Right cardiac atrium (tissue), 5 donors: ENCODE data around the gene TGIF1. TPM values are rescaled to one million over a fixed set of nuclear protein-coding genes. Genes with fewer than 3 reads are reported as not detected.
A peak's percentile ranks its signal among the peaks of the same experiment; 100 is the strongest.
"Not testable (repeated sequence)": the region's sequence is repeated elsewhere in the genome, so short reads cannot be mapped to it uniquely, and the experiment has no call there.

ENCODE experiments used
- ATAC-seq, 2 donors: fragments of 200-7000 bp; cut with Tn5 transposase; one replicate each; pipeline versions ENCODE4 v1.8.0 to v1.9.1; 2020; ENCODE audit warnings: moderate library complexity in 2 of 2, mild to moderate bottlenecking in 1 of 2
- DNase-seq, 3 donors: peaks; one replicate each; pipeline ENCODE4 v3.0.0-alpha.2; 2020
- H3K27ac ChIP-seq: one replicate; pipeline ENCODE4 v1.5.1; 2013; ENCODE audit warnings: mild to moderate bottlenecking, low read length, control low read depth, moderate library complexity
- H3K27me3 ChIP-seq: one replicate; pipeline ENCODE4 v1.6.1; 2013; ENCODE audit not compliant: control insufficient read depth, insufficient read depth
- H3K4me1 ChIP-seq: one replicate; pipeline ENCODE4 v1.6.1; 2013; ENCODE audit warnings: low read length; ENCODE audit not compliant: control insufficient read depth, insufficient read depth
- H3K4me3 ChIP-seq: one replicate; pipeline ENCODE4 v1.5.1; 2013; ENCODE audit warnings: low read length, control low read depth
- H3K9me3 ChIP-seq: one replicate; pipeline ENCODE4 v1.6.1; 2013; ENCODE audit warnings: low read length; ENCODE audit not compliant: control insufficient read depth
- WGBS: extraction: QIAGEN DNeasy Blood & Tissue Kit; methylation state at CpG from one replicate; pipeline ENCODE4 v1.1.7; 2013; 5-methylcytosine and 5-hydroxymethylcytosine counted together
- intact Hi-C, 4 donors: fragments of 100-400 bp; cut with DNase I; formaldehyde crosslinking; loops; one replicate each; pipeline versions ENCODE4 v1.11.0 to v1.14.0; 2022 to 2023
- polyA plus RNA-seq: library from polyadenylated mRNA; stranded (reverse); fragments of 200-250 nt; gene quantifications from one replicate; pipeline ENCODE4 v1.2.3, GENCODE V29; 2013
- total RNA-seq, 4 donors: library from RNA; stranded (reverse); fragmentation: NEBNext Ultra II Directional; extraction: Animal tissue kit (Norgen Biotek cat#: 25700); gene quantifications; one replicate each; pipeline ENCODE4 v1.2.1, GENCODE V29; 2021
- donor health status: healthy with polysubstance abuse.
- donor health status: DM: no; HTN: yes; CAD: no.
- donor health status: DM: no; HTN: no; CAD: no.
- donor health status: DM: no; HTN: yes; CAD: no; lungs with severe emphysema.
- donor health status: DM: yes; HTN: yes; CAD: no.

TGIF1 gene
- total and polyA plus RNA-seq, 5 donors, result 11.4 to 19.2 (median 12.3) TPM

- DNase-seq, result peak; percentile 36 to 77 (median 68)
- H3K4me1 ChIP-seq, result no peaks in the 10 kb centered on the region
- peak overlapping the region; percentile 54 for H3K4me3 ChIP-seq
- peak; percentile 86 to 87 for ATAC-seq
- no peak overlapping the region for H3K27ac ChIP-seq
- no peaks in the 10 kb centered on the region for H3K27me3 ChIP-seq
- intact Hi-C loops, result no loop called here
- WGBS, result 23% methylated on average over 28 of the region's 28 CpGs
- H3K9me3 ChIP-seq, result no peaks in the 10 kb centered on the region
Measured at GRCh38 chr18:3411854-3412268, 38.1 kb upstream of the TGIF1 start.

- not testable (repeated sequence) for ATAC-seq, H3K4me1 ChIP-seq
- WGBS, result 82% methylated on average over 9 of the region's 9 CpGs
Measured at GRCh38 chr18:3412528-3412927, 37.4 kb upstream of the TGIF1 start.

GRCh38 chr18:3415110-3415509 lies 34.9 kb upstream of the TGIF1 start:
- Histone ChIP-seq H3K9me3 (no peaks in the 10 kb centered on the region), H3K4me3 (no peak overlapping the region), H3K27ac (no peak overlapping the region), H3K4me1 (no peaks in the 10 kb centered on the region), H3K27me3 (no peaks in the 10 kb centered on the region)
- WGBS, result 84% methylated on average over 11 of the region's 11 CpGs
- intact Hi-C loops, result no loop called here
- DNase-seq (no peak), ATAC-seq (no peak)

More at GRCh38 chr18:3412528-3412927, 37.4 kb upstream of the TGIF1 start:
- H3K9me3 ChIP-seq, H3K27me3 ChIP-seq, DNase-seq, H3K4me3 ChIP-seq, H3K27ac ChIP-seq, intact Hi-C loops: not testable (repeated sequence)

GRCh38 chr18:3418083-3418482 lies 31.9 kb upstream of the TGIF1 start:
- no peaks in the 10 kb centered on the region for H3K27me3 ChIP-seq
- H3K27ac ChIP-seq, result no peak overlapping the region
- H3K4me3 ChIP-seq, result no peak overlapping the region
- intact Hi-C loops, result no loop called here
- 73% methylated on average over 2 of the region's 2 CpGs for WGBS
- H3K4me1 ChIP-seq, result no peaks in the 10 kb centered on the region
- DNase-seq (no peak), ATAC-seq (no peak)
- no peaks in the 10 kb centered on the region for H3K9me3 ChIP-seq

- H3K27ac ChIP-seq, result no peak overlapping the region
- intact Hi-C loops, result no loop called here
- WGBS, result 95% methylated on average over 2 of the region's 2 CpGs
- DNase-seq, result no peak
- H3K4me3 ChIP-seq, result no peak overlapping the region
- no peaks in the 10 kb centered on the region for H3K9me3 ChIP-seq
- no peak for ATAC-seq
- no peaks in the 10 kb centered on the region for H3K4me1 ChIP-seq
- H3K27me3 ChIP-seq, result no peaks in the 10 kb centered on the region
Measured at GRCh38 chr18:3420919-3421279, 29.1 kb upstream of the TGIF1 start.

GRCh38 chr18:3422905-3423304 lies 27.1 kb upstream of the TGIF1 start:
- WGBS, result 98% methylated on average over 10 of the region's 10 CpGs
- no peak for ATAC-seq
- Histone ChIP-seq H3K4me3 (no peak overlapping the region), H3K27ac (no peak overlapping the region), H3K9me3 (no peaks in the 10 kb centered on the region), H3K27me3 (no peaks in the 10 kb centered on the region), H3K4me1 (no peaks in the 10 kb centered on the region)
- intact Hi-C loops, result no loop called here
- no peak for DNase-seq

- no peak for ATAC-seq
- intact Hi-C loops, result no loop called here
- no peaks in the 10 kb centered on the region for H3K27me3 ChIP-seq
- H3K9me3 ChIP-seq, result no peaks in the 10 kb centered on the region
- H3K4me3 ChIP-seq, result no peak overlapping the region
- 61% methylated on average over 3 of the region's 3 CpGs for WGBS
- H3K27ac ChIP-seq, result no peak overlapping the region
- no peak for DNase-seq
- no peaks in the 10 kb centered on the region for H3K4me1 ChIP-seq
Measured at GRCh38 chr18:3424280-3424890, 25.6 kb upstream of the TGIF1 start.

GRCh38 chr18:3425030-3425429 lies 24.9 kb upstream of the TGIF1 start:
- no peaks in the 10 kb centered on the region for H3K27me3 ChIP-seq
- intact Hi-C loops, result no loop called here
- WGBS, result 93% methylated on average over 3 of the region's 3 CpGs
- H3K9me3 ChIP-seq, result no peaks in the 10 kb centered on the region
- no peak for ATAC-seq
- H3K4me3 ChIP-seq, result no peak overlapping the region
- no peak overlapping the region for H3K27ac ChIP-seq
- H3K4me1 ChIP-seq, result no peaks in the 10 kb centered on the region
- DNase-seq, result no peak

GRCh38 chr18:3425446-3425845 lies 24.5 kb upstream of the TGIF1 start:
- Histone ChIP-seq H3K4me1 (no peaks in the 10 kb centered on the region), H3K27ac (no peak overlapping the region), H3K9me3 (no peaks in the 10 kb centered on the region), H3K4me3 (no peak overlapping the region), H3K27me3 (no peaks in the 10 kb centered on the region)
- no peak for DNase-seq
- 89% methylated on average over 6 of the region's 6 CpGs for WGBS
- ATAC-seq, result no peak
- intact Hi-C loops, result no loop called here

GRCh38 chr18:3426074-3426473 lies 23.9 kb upstream of the TGIF1 start:
- H3K27me3 ChIP-seq, result no peaks in the 10 kb centered on the region
- no peaks in the 10 kb centered on the region for H3K9me3 ChIP-seq
- no peak for ATAC-seq
- intact Hi-C loops, result no loop called here
- no peaks in the 10 kb centered on the region for H3K4me1 ChIP-seq
- H3K4me3 ChIP-seq, result no peak overlapping the region
- no peak overlapping the region for H3K27ac ChIP-seq
- no peak for DNase-seq
- 80% methylated on average over 4 of the region's 4 CpGs for WGBS

- Histone ChIP-seq H3K27ac (no peak overlapping the region), H3K4me1 (no peaks in the 10 kb centered on the region), H3K27me3 (no peaks in the 10 kb centered on the region), H3K9me3 (no peaks in the 10 kb centered on the region), H3K4me3 (no peak overlapping the region)
- no peak for ATAC-seq
- 84% methylated on average over 5 of the region's 5 CpGs for WGBS
- intact Hi-C loops, result no loop called here
- no peak for DNase-seq
Measured at GRCh38 chr18:3427944-3428343, 22.0 kb upstream of the TGIF1 start.

- DNase-seq (no peak), ATAC-seq (no peak)
- no peaks in the 10 kb centered on the region for H3K27me3 ChIP-seq
- no peaks in the 10 kb centered on the region for H3K4me1 ChIP-seq
- H3K27ac ChIP-seq, result no peak overlapping the region
- no peak overlapping the region for H3K4me3 ChIP-seq
- intact Hi-C loops, result no loop called here
- no peaks in the 10 kb centered on the region for H3K9me3 ChIP-seq
- 96% methylated on average over 3 of the region's 3 CpGs for WGBS
Measured at GRCh38 chr18:3429121-3429520, 20.9 kb upstream of the TGIF1 start.
